HL-60 (cell line): ENCODE data around the gene RRP15.

Experiments used
- DNase-seq, 2 experiments: peaks; one replicate each; pipeline ENCODE4 v3.0.0-alpha.2; 2010 to 2020; ENCODE audit warnings: low read depth in 1 of 2, low spot score in 1 of 2
- H3K27ac ChIP-seq: fragments of 250-450 bp; sonication (Bioruptor Pico); replicated peaks from 2 replicates; pipeline ENCODE4 v1.5.1; 2020; ENCODE audit warnings: mild to moderate bottlenecking, moderate library complexity
- H3K27me3 ChIP-seq: fragments of 250-450 bp; sonication (Bioruptor Pico); 2 replicates; pipeline ENCODE4 v1.5.1; 2021; ENCODE audit warnings: mild to moderate bottlenecking, moderate library complexity; ENCODE audit not compliant: insufficient read depth, poor library complexity, severe bottlenecking
- H3K4me3 ChIP-seq: replicated peaks from 2 replicates; pipeline ENCODE4 v1.5.1; 2011; ENCODE audit warnings: mild to moderate bottlenecking, control low read depth, low read length; ENCODE audit not compliant: insufficient read depth
- GABPA ChIP-seq: IDR thresholded peaks from 2 replicates; pipeline ENCODE4 v1.6.1; 2012; ENCODE audit warnings: low read depth
- POLR2AphosphoS5 ChIP-seq: IDR thresholded peaks from 2 replicates; pipeline ENCODE4 v1.6.1; 2012; ENCODE audit warnings: low read depth
- SPI1 ChIP-seq: IDR thresholded peaks from 2 replicates; pipeline ENCODE4 v1.6.1; 2012; ENCODE audit warnings: low read depth, mild to moderate bottlenecking, borderline replicate concordance
- TF ChIP-seq, protein P1 (sequence below): IDR thresholded peaks from one replicate; pipeline ENCODE4 v1.5.1; 2011; ENCODE audit warnings: low read length, control low read depth, inconsistent platforms; ENCODE audit not compliant: insufficient read depth
- TF ChIP-seq, protein P2 (sequence below): IDR thresholded peaks from 2 replicates; pipeline ENCODE4 v1.6.1; 2012; ENCODE audit warnings: low read depth; ENCODE audit not compliant: insufficient replicate concordance

The RRP15 gene

DNA sequence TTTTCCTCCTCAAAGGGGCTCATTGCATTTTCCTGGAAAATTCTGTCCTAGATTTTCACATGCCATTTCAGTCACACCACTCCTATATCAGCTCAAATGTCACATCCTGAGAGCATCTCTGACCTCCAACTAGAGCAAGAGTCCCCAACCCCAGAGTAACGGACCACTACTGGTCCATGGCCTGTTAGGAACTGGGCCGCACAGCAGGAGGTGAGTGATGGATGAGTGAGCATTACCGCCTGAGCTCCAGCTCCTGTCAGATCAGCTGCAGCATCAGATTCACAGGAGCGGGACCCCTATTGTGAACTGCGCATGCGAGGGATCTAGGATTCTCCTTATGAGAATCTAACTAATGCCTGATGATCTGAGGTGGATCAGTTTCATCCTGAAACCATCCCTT lies 12.7 kb upstream of the RRP15 start:
- TF ChIP-seq GABPA = no peak
- no peak for TF ChIP-seq POLR2AphosphoS5
- TF ChIP-seq, protein P1, sequence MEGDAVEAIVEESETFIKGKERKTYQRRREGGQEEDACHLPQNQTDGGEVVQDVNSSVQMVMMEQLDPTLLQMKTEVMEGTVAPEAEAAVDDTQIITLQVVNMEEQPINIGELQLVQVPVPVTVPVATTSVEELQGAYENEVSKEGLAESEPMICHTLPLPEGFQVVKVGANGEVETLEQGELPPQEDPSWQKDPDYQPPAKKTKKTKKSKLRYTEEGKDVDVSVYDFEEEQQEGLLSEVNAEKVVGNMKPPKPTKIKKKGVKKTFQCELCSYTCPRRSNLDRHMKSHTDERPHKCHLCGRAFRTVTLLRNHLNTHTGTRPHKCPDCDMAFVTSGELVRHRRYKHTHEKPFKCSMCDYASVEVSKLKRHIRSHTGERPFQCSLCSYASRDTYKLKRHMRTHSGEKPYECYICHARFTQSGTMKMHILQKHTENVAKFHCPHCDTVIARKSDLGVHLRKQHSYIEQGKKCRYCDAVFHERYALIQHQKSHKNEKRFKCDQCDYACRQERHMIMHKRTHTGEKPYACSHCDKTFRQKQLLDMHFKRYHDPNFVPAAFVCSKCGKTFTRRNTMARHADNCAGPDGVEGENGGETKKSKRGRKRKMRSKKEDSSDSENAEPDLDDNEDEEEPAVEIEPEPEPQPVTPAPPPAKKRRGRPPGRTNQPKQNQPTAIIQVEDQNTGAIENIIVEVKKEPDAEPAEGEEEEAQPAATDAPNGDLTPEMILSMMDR = no peak
- TF ChIP-seq SPI1 = no peak
- no peaks in the 10 kb centered on the region for H3K27me3 ChIP-seq
- no peak for DNase-seq
- no peak overlapping the region for H3K27ac ChIP-seq
- H3K4me3 ChIP-seq = no peak overlapping the region

DNA sequence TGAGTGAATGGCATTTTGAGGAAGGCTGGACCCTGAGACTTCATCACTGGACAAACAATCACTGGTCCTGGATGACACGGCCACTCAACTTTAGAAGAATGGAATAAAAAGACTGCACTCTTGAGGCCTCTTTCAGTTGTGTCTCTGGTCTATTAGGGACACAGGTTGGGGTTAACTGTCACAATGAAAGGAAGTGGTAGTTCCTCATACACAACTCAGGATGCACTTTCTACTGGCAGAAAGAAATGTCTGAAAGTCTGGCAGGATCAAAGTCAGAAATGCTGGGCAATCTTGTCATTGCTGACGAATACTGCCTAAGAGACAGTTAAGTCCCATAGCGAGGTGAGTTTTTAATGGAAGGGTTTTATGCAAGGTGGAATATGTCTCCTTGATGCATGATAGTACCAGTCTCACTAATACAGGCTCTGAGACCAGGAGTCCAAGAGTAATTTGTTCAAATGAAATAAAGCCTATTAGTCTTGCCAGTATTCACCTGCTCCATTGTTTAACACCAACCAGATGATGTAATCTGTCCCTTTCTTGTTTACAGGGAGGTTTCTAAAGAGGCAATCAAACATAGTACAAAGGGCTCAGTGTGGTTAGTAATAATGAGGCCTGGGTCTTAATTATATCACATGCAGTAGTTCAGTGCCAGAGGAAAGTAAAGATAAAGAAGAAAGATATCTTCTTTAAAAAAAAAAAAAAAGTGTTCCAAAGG lies 11.2 kb upstream of the RRP15 start:
- DNase-seq = peak in 1 of 2 experiments; percentile 41
- Histone ChIP-seq H3K4me3 (no peak overlapping the region), H3K27ac (0 out of 2 replicates have a peak overlapping the region, but pooled peaks have one; percentile 6), H3K27me3 (no peaks in the 10 kb centered on the region)
- peak; percentile 76 for TF ChIP-seq SPI1
- TF ChIP-seq, protein P1 = no peak

DNA sequence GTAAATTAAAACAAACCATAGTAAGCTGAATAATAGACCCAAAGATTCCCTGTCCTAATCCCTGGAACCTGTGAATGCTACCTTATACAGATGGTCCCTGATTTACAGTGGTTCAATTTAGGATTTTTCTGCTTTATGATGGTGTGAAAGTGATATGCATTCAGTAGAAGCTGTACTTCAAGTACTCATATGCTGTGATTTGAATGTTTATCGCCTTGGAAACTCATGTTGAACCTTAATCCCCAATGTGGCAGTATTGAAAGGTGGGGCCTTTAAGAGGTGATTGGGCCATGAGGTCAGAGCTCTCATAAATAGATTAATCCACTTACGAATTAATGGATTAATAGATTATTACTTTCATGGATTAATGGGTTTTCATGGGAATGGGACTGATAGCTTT lies 10.6 kb upstream of the RRP15 start:
- Histone ChIP-seq H3K27me3 (no peaks in the 10 kb centered on the region), H3K4me3 (no peak overlapping the region), H3K27ac (no peak overlapping the region)
- TF ChIP-seq, protein P2, sequence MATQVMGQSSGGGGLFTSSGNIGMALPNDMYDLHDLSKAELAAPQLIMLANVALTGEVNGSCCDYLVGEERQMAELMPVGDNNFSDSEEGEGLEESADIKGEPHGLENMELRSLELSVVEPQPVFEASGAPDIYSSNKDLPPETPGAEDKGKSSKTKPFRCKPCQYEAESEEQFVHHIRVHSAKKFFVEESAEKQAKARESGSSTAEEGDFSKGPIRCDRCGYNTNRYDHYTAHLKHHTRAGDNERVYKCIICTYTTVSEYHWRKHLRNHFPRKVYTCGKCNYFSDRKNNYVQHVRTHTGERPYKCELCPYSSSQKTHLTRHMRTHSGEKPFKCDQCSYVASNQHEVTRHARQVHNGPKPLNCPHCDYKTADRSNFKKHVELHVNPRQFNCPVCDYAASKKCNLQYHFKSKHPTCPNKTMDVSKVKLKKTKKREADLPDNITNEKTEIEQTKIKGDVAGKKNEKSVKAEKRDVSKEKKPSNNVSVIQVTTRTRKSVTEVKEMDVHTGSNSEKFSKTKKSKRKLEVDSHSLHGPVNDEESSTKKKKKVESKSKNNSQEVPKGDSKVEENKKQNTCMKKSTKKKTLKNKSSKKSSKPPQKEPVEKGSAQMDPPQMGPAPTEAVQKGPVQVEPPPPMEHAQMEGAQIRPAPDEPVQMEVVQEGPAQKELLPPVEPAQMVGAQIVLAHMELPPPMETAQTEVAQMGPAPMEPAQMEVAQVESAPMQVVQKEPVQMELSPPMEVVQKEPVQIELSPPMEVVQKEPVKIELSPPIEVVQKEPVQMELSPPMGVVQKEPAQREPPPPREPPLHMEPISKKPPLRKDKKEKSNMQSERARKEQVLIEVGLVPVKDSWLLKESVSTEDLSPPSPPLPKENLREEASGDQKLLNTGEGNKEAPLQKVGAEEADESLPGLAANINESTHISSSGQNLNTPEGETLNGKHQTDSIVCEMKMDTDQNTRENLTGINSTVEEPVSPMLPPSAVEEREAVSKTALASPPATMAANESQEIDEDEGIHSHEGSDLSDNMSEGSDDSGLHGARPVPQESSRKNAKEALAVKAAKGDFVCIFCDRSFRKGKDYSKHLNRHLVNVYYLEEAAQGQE = no peak
- TF ChIP-seq GABPA (no peak), SPI1 (no peak), POLR2AphosphoS5 (no peak)
- TF ChIP-seq, protein P1 = no peak
- DNase-seq = no peak

DNA sequence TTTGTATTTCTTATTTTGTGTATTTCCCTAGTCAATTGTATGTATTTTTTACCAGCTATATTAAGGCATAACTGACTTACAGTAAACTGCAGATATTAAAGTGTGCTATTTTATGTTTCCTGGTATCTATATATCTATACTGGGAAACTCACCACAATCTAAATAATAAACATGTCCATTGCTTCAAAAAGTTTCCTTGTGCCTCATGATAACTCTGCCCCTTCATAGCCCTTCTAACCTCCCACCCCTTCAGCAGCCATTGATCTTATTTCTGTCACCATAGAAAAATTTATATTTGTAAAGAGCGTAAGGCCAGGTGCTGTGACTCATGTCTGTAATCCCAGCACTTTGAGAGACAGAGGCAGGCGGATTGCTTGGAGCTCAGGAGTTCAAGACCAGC lies 9.3 kb upstream of the RRP15 start:
- no peak for TF ChIP-seq SPI1
- TF ChIP-seq, protein P1 = no peak
- TF ChIP-seq, protein P2 = no peak
- no peak for TF ChIP-seq GABPA
- TF ChIP-seq POLR2AphosphoS5 = no peak
- no peak for DNase-seq
- no peak overlapping the region for H3K4me3 ChIP-seq
- H3K27ac ChIP-seq = no peak overlapping the region
- H3K27me3 ChIP-seq = no peaks in the 10 kb centered on the region
